Astrocyte (in vitro differentiated cells and primary cell): Measurements from ENCODE around the gene TRABD2A.

Experiments used
- EZH2 ChIP-seq: IDR thresholded peaks from 2 replicates; pipeline ENCODE4 v1.6.1; 2012; ENCODE audit warnings: mild to moderate bottlenecking, low read length, inconsistent platforms; ENCODE audit not compliant: insufficient read depth
- TF ChIP-seq, protein P1 (sequence below): IDR thresholded peaks from 2 replicates; pipeline ENCODE4 v1.5.1; 2011; ENCODE audit warnings: low read depth, mild to moderate bottlenecking, inconsistent platforms, low read length, moderate library complexity; ENCODE audit not compliant: insufficient read depth

DNA sequence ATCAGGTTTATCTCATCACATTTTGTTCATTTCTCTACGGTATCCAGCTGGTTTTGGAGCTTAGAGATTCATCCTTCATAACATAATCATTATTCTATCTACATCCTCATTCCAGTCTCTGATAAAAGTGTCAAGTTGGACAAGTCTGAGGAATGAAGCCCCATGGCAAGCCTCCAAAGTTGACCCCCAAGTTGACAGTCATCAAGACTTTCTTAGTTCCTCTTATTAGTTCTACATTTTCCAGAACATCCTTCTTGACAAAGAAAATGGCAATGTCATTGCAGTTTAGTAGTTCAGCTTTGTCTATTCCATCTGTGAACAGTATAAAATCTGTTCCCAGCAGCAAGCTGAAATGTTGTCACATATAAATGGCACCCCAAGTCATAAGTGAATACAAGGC, 20.1 kb upstream of the TRABD2A start:
- TF ChIP-seq, protein P1, sequence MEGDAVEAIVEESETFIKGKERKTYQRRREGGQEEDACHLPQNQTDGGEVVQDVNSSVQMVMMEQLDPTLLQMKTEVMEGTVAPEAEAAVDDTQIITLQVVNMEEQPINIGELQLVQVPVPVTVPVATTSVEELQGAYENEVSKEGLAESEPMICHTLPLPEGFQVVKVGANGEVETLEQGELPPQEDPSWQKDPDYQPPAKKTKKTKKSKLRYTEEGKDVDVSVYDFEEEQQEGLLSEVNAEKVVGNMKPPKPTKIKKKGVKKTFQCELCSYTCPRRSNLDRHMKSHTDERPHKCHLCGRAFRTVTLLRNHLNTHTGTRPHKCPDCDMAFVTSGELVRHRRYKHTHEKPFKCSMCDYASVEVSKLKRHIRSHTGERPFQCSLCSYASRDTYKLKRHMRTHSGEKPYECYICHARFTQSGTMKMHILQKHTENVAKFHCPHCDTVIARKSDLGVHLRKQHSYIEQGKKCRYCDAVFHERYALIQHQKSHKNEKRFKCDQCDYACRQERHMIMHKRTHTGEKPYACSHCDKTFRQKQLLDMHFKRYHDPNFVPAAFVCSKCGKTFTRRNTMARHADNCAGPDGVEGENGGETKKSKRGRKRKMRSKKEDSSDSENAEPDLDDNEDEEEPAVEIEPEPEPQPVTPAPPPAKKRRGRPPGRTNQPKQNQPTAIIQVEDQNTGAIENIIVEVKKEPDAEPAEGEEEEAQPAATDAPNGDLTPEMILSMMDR, result no peak
- no peak for TF ChIP-seq EZH2
